CD14-positive monocyte (primary cell): ENCODE data around the gene DALRD3. TPM values are rescaled to one million over a fixed set of nuclear protein-coding genes. Genes with fewer than 3 reads are reported as not detected.

Experiments
- DNase-seq, 3 donors: peaks; one replicate each; pipeline ENCODE4 v3.0.0-alpha.2; 2011 to 2022
- H2AFZ ChIP-seq: 2 replicates; pipeline ENCODE4 v1.6.0; 2012; ENCODE audit warnings: mild to moderate bottlenecking, low read depth, low read length, inconsistent platforms; ENCODE audit not compliant: insufficient read depth, poor library complexity, severe bottlenecking
- H3K27ac ChIP-seq, 2 donors: 1 replicate in 1 of 2; 2 replicates in 1 of 2; pipeline ENCODE4 v1.5.1; 2012 to 2013; ENCODE audit warnings: low read length in 2 of 2, control low read depth in 1 of 2, inconsistent platforms in 1 of 2, low read depth in 1 of 2, mild to moderate bottlenecking in 1 of 2
- H3K27me3 ChIP-seq, 2 donors: one replicate each; pipeline versions ENCODE4 v1.6.0 to v1.6.1; 2011 to 2013; ENCODE audit warnings: low read length in 2 of 2; ENCODE audit not compliant: control insufficient read depth in 2 of 2, insufficient read depth in 2 of 2
- H3K36me3 ChIP-seq, 2 donors: replicated peaks in 1 of 2; 1 replicate in 1 of 2; 2 replicates in 1 of 2; pipeline versions ENCODE4 v1.5.1 to v1.6.1; 2012 to 2013; ENCODE audit warnings: low read length in 2 of 2, control low read depth in 1 of 2, inconsistent platforms in 1 of 2, mild to moderate bottlenecking in 1 of 2; ENCODE audit not compliant: insufficient read depth in 2 of 2, control insufficient read depth in 1 of 2
- H3K4me1 ChIP-seq, 2 donors: 1 replicate in 1 of 2; 2 replicates in 1 of 2; pipeline versions ENCODE4 v1.5.1 to v1.6.1; 2012 to 2013; ENCODE audit warnings: low read length in 2 of 2, control low read depth in 1 of 2, inconsistent platforms in 1 of 2, mild to moderate bottlenecking in 1 of 2, moderate library complexity in 1 of 2; ENCODE audit not compliant: insufficient read depth in 2 of 2, control insufficient read depth in 1 of 2
- H3K4me2 ChIP-seq: replicated peaks from 2 replicates; pipeline ENCODE3; 2012; ENCODE audit warnings: low read length, moderate library complexity, mild to moderate bottlenecking; ENCODE audit not compliant: poor library complexity, severe bottlenecking; ENCODE audit errors: extremely low read depth
- H3K4me3 ChIP-seq, 3 experiments: fragments of 200-600 bp in 1 of 3; sonication (generic) in 1 of 3; replicated peaks in 1 of 3; 1 replicate in 2 of 3; 2 replicates in 1 of 3; pipeline ENCODE4 v1.5.1; 2011 to 2013; ENCODE audit warnings: low read length in 3 of 3, mild to moderate bottlenecking in 3 of 3, control low read depth in 2 of 3, low read depth in 2 of 3, inconsistent platforms in 1 of 3, moderate library complexity in 1 of 3
- H3K79me2 ChIP-seq: 2 replicates; pipeline ENCODE4 v1.6.0; 2012; ENCODE audit warnings: mild to moderate bottlenecking, control low read depth, inconsistent platforms, low read length, moderate library complexity; ENCODE audit not compliant: insufficient read depth
- H3K9ac ChIP-seq: 2 replicates; pipeline ENCODE4 v1.6.0; 2017; ENCODE audit warnings: low read length, mild to moderate bottlenecking; ENCODE audit not compliant: insufficient read depth, poor library complexity, severe bottlenecking
- H3K9me3 ChIP-seq, 2 donors: replicated peaks in 1 of 2; 1 replicate in 1 of 2; 2 replicates in 1 of 2; pipeline versions ENCODE4 v1.5.1 to v1.6.1; 2012 to 2013; ENCODE audit warnings: low read length in 2 of 2, control low read depth in 1 of 2; ENCODE audit not compliant: control insufficient read depth in 1 of 2, insufficient read depth in 1 of 2
- H4K20me1 ChIP-seq: 2 replicates; pipeline ENCODE4 v1.6.0; 2012; ENCODE audit warnings: mild to moderate bottlenecking, low read length, control low read depth, moderate library complexity; ENCODE audit not compliant: insufficient read depth
- H3K27ac Mint-ChIP-seq, 7 donors: one replicate each; pipeline ENCODE4 v1.8.0; 2020; ENCODE audit warnings: mild to moderate bottlenecking in 7 of 7, mixed read lengths in 7 of 7, moderate library complexity in 6 of 7, inconsistent platforms in 2 of 7
- H3K27me3 Mint-ChIP-seq, 3 donors: one replicate each; pipeline ENCODE4 v1.8.0; 2021 to 2022; ENCODE audit warnings: low read depth in 3 of 3, mild to moderate bottlenecking in 3 of 3, mixed read lengths in 3 of 3, moderate library complexity in 3 of 3, inconsistent platforms in 1 of 3
- H3K36me3 Mint-ChIP-seq, 2 donors: one replicate each; pipeline ENCODE4 v1.8.0; 2020; ENCODE audit warnings: mixed read lengths in 2 of 2, inconsistent platforms in 1 of 2, mild to moderate bottlenecking in 1 of 2
- H3K4me1 Mint-ChIP-seq: one replicate; pipeline ENCODE4 v1.8.0; 2020; ENCODE audit warnings: mild to moderate bottlenecking, mixed read lengths
- H3K4me3 Mint-ChIP-seq, 2 donors: one replicate each; pipeline ENCODE4 v1.8.0; 2020; ENCODE audit warnings: mild to moderate bottlenecking in 2 of 2, mixed read lengths in 2 of 2, moderate library complexity in 1 of 2
- H3K9me3 Mint-ChIP-seq, 7 donors: one replicate each; pipeline ENCODE4 v1.8.0; 2020 to 2022; ENCODE audit warnings: mixed read lengths in 7 of 7, mild to moderate bottlenecking in 6 of 7, moderate library complexity in 6 of 7, inconsistent platforms in 2 of 7
- CTCF ChIP-seq: fragments of 200-600 bp; IDR thresholded peaks from one replicate; pipeline ENCODE4 v1.8.0; 2022; ENCODE audit warnings: antibody characterized with exemption, mild to moderate bottlenecking
- WGBS: methylation state at CpG from one replicate; pipeline ENCODE4 v1.1.5; 2013; ENCODE audit warnings: missing lambda C conversion rate; ENCODE audit not compliant: insufficient coverage; 5-methylcytosine and 5-hydroxymethylcytosine counted together
- intact Hi-C, 2 donors: fragments of 100-400 bp; cut with micrococcal nuclease; formaldehyde crosslinking; loops; one replicate each; pipeline versions ENCODE4 v1.15.0 to v1.15.1; 2023
- polyA plus RNA-seq, 3 donors: library from polyadenylated mRNA; depleted of rRNA in 1 of 3; unstranded in 2 of 3; stranded (reverse) in 1 of 3; fragments of 300-500 nt in 2 of 3; fragments of >200 nt in 1 of 3; fragmentation: Illumina TruSeq in 2 of 3; gene quantifications; 1 replicate in 2 of 3; 2 replicates in 1 of 3; pipeline ENCODE4 v1.2.3, GENCODE V29; 2012 to 2021

The DALRD3 gene
- polyA plus RNA-seq, 3 donors, result 15.0 to 42.1 (median 20.0) TPM

- Mint-ChIP-seq H3K4me1 (peaks cover 39% of the 10 kb centered on the region), H3K36me3 (peaks cover 33 to 34% of the 10 kb centered on the region in 2 donors), H3K27me3 (peaks cover 0 to 2% (median 0%) of the 10 kb centered on the region in 3 donors), H3K4me3 (no peak overlapping the region), H3K27ac (peak overlapping the region in 3 of 7 donors; percentile 13 to 50 (median 23)), H3K9me3 (no peaks in the 10 kb centered on the region)
- Histone ChIP-seq H3K27ac (peak overlapping the region in 1 of 2 donors; percentile 49), H3K27me3 (no peaks in the 10 kb centered on the region), H3K4me3 (no peak overlapping the region), H3K9ac (no peak overlapping the region), H3K36me3 (peaks cover 32 to 40% of the 10 kb centered on the region in 2 donors), H2AFZ (no peak overlapping the region), H3K4me2 (no peak overlapping the region), H3K79me2 (peaks cover 71% of the 10 kb centered on the region), H4K20me1 (no peaks in the 10 kb centered on the region), H3K4me1 (peaks cover 37 to 42% of the 10 kb centered on the region in 2 donors), H3K9me3 (no peaks in the 10 kb centered on the region)
- 89% methylated on average over 3 of the region's 4 CpGs for WGBS
- intact Hi-C loops, result loop anchor here (5.0 kb wide), 2 partner anchors 36 to 69 kb away; partner anchors contain the start of gene QRICH1 (in 2 of the 2)
- no peak for DNase-seq
- TF ChIP-seq CTCF, result no peak
Measured at GRCh38 chr3:49023775-49024174, 5.4 kb upstream of the DALRD3 start.

GRCh38 chr3:49022688-49023171, 4.3 kb upstream of the DALRD3 start:
- H3K27ac Mint-ChIP-seq, result peak overlapping the region; percentile 94 to 98 (median 96)
- Histone ChIP-seq H3K9ac (peak overlapping the region; percentile 98), H3K4me2 (peak overlapping the region; percentile 94), H3K4me1 (peaks cover 34 to 42% of the 10 kb centered on the region in 2 donors), H3K27me3 (no peaks in the 10 kb centered on the region), H4K20me1 (peaks cover under 1% of the 10 kb centered on the region), H2AFZ (peak overlapping the region; percentile 89), H3K4me3 (peak overlapping the region; percentile 71 to 90 (median 84)), H3K27ac (peak overlapping the region; percentile 98), H3K36me3 (peaks cover 32 to 40% of the 10 kb centered on the region in 2 donors), H3K79me2 (peaks cover 65% of the 10 kb centered on the region), H3K9me3 (no peaks in the 10 kb centered on the region)
- peaks cover 0 to 2% (median 0%) of the 10 kb centered on the region in 3 donors for H3K27me3 Mint-ChIP-seq
- H3K9me3 Mint-ChIP-seq, result no peaks in the 10 kb centered on the region
- H3K4me1 Mint-ChIP-seq, result peaks cover 32% of the 10 kb centered on the region
- intact Hi-C loops, result loop anchor here (5.0 kb wide), 2 partner anchors 35 to 70 kb away; partner anchors contain the start of gene QRICH1 (in 2 of the 2)
- 50% methylated on average over 8 of the region's 12 CpGs for WGBS
- H3K36me3 Mint-ChIP-seq, result peaks cover 33 to 34% of the 10 kb centered on the region in 2 donors
- H3K4me3 Mint-ChIP-seq, result peak overlapping the region; percentile 90 to 92
- TF ChIP-seq CTCF, result no peak
- DNase-seq, result no peak
